ENCODE data around the gene STAB2.
"Not testable (repeated sequence)": the region's sequence is repeated elsewhere in the genome, so short reads cannot be mapped to it uniquely, and the experiment has no call there.

STAB2 gene

DNA sequence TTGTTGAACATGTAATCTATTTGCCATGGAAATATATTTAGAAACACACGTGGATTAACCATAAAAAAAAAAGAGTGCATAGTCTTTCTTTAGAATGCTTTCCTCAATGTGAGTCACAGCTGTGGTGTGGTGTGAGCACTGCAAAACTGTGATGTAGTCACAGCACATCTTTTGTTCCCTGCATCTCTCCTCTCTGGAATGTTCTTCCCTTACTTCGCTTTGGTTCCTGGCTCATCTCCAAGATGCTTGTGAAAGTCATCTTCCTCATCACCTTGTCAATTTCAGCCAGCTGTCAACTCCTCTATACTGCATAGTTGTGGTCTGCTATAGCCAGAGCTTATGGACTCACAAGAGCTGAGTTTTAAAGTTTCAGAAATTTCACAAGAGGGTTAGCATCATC lies 60.2 kb downstream of the STAB2 start:
- DNase-seq (ENCODE audit: low read depth in 2 of 2): no peak

DNA sequence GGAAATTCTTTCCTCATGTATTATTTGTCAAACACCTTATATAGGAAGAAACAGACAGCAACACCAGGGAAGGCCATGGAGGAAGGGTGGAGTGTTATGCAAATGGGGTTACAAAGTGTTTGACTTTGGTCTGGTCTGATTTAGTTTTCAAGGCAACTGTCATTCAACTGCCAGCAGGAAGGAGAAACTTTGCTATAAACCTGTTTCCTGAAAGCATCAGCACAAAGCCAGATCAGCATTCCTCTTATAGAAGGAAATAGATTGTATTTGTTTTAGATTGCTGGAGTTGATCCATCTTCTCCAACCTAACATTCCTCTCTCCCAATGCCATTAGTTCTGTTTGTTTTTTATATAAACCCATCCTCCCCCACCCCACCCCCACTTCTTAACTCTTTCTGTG lies 65.7 kb downstream of the STAB2 start:
- no peak for DNase-seq (ENCODE audit: low read depth in 2 of 2)

DNA sequence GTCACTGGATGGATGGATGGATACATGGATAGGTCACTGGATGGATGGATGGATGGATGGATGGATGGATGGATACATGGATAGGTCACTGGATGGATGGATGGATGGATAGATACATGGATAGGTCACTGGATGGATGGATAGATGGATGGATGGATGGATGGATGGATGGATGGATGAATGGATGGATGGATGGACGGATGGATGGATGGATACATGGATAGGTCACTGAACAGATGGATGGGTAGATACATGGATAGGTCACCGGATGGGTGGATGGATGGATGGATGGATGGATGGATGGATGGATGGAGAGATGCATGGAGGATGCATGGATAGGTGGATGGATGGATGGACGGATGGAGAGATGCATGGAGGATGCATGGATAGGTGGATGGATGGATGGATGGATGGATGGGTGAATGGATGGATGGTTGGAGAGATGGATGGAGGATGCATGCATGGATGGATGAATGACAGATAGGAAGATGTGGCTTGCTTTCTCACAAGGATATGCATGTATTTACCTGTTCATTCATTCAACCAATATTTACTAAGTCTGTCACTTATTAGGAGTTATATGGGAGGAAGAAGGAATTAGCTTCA lies 66.6 kb downstream of the STAB2 start:
- not testable (repeated sequence) for DNase-seq (ENCODE audit: low read depth in 2 of 2)

DNA sequence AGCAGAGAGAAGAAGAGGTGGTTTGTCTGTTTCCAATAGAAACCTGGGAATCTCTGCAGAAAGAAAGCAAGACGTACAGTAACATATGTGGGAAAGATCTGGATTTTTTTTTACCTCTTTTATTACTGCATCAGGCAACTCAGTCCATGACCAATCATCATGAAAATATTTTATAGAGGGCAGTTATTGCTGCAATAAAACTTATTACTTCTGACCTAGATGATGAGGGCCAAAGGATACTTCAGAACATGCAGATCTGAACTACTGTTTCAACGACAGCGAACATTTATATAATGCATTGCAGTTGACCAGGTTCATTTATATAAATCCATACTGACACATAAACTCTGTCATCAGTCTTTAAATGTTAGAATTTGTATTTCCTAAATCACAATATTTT lies 67.7 kb downstream of the STAB2 start:
- DNase-seq (ENCODE audit: low read depth in 2 of 2): no peak

DNA sequence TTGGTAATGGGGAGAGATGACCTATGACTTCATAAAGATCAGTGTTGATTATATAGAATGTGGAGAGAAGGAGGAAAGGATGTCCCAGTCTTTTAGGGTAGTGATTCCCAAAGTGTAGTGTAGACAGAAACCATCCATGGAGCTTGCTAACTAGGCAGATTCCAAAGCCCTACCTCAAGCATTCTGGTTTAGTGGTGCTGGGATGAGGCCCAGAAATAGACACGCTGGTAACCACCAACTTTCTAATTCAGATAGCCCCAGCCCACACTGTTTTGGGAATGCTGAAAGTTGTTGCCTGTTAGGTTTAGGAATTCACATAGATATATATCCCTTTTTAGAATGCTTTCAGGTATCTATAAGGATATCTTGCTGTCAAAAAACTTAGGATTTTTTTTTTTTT lies 69.2 kb downstream of the STAB2 start:
- DNase-seq (ENCODE audit: low read depth in 2 of 2): no peak

DNA sequence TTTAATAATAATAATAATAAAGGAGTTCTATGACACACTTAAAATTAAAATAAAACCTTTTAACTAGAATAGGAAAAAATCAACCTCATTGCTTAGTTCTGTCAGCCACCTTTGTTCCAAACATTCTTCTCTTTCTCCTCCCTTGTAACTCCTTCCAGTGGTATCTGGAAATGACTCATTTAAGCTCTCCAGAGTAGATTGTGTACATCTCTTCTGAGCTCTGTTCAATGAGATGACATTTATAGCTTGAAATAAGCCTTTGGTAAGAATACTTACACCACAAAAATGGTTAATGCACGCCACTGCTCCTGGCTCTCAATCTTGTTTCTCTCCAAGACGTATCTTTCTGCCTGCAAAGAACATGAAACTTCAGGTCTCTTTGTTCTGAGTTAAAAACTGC lies 70.3 kb downstream of the STAB2 start:
- no peak for DNase-seq (ENCODE audit: low read depth in 2 of 2)

DNA sequence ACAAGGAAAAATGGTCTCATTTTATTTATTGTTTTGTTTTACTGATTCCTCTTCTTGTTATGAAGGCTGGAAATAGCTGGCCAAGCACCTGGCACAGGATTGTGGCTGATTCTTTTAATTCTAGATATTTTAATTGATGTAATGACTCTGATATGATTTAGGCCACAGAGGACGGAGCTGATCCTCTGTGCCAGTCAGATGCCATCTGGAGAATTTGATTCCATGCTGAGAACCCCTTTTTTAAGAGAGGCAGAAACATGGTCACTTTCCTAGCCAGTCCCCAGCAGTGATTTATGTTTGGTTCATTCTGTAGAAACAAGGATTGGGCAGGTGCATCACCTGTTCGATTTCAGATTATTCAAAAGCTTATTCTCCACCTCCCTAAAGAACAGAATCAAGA lies 77.6 kb downstream of the STAB2 start:
- no peak for DNase-seq (ENCODE audit: low read depth in 2 of 2)

DNA sequence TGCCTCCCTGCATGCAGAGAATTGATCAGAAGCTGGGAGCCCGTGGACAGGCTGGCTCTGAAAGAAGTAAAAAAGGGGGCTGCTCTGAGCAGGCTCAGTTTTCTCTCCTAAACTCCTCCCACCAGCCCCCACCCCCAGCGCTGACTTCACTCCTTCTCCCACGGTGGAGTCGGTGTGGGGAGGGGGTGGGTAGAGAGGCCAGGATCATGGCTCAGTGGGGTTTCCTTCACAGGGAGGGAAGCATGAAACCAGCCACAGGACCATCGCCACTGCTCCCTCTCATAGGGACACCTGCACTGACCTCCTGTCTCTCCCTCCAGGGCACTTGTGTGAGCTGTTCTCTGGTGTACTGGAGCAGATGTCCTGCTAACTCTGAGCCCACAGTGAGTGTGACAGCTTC lies 78.9 kb downstream of the STAB2 start:
- no peak for DNase-seq (ENCODE audit: low read depth in 2 of 2)

DNA sequence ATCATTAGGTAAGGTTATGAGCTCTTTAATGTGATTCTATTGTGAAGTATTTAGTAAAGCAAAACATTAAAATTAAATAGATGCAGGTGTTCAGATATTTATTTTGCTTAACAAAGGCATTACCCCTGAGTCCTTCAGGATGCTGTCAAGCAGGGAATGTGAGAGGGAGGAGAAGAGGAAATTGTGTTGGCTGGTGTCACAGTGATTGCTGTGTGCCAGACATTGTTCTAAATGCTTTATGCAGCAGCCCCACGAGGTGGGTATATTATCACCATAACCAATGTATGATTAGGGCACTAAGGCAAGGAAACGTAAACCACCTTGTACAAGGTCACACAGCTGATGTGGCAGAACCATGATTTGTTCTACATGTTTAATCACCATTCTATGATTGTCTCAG lies 80.1 kb downstream of the STAB2 start:
- no peak for DNase-seq (ENCODE audit: low read depth in 2 of 2)

DNA sequence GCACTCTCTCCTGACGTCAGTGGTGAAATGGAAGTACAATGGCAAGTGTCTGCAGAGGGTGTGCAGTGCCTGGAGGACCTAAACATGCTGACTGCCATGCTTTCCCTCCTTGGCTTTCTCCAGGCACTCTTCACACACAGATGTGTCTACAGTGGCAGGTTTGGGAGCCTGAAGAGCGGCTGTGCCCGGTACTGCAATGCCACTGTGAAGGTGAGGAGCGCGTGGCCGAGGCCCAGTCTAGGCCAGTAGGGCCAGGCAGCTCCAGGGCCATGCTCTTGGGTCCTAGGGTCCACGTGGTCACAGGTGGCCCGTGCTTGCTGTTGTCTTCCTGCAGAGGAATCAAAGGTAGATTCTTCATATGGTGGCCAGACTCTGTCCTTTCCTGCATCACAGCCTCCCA lies 81.4 kb downstream of the STAB2 start:
- DNase-seq (ENCODE audit: low read depth in 2 of 2): no peak

DNA sequence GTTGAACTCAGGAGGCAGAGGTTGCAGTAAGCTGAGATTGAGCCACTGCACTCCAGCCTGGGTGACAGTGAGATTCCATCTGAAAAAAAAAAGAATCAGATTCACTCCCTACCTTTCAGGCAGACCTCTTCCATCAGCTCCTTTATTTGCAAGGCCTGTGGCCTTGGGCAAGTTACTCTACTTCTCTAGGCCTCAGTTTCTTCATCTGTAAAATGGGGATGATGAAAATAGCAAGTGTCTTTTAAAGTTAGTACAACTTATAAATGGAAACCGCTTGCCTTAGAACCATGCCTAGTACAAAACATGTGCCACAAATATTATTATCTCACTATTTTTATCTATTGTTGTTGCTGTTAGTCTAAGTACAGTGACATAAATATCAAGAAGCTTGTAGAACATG lies 84.3 kb downstream of the STAB2 start:
- DNase-seq (ENCODE audit: low read depth in 2 of 2): no peak

DNA sequence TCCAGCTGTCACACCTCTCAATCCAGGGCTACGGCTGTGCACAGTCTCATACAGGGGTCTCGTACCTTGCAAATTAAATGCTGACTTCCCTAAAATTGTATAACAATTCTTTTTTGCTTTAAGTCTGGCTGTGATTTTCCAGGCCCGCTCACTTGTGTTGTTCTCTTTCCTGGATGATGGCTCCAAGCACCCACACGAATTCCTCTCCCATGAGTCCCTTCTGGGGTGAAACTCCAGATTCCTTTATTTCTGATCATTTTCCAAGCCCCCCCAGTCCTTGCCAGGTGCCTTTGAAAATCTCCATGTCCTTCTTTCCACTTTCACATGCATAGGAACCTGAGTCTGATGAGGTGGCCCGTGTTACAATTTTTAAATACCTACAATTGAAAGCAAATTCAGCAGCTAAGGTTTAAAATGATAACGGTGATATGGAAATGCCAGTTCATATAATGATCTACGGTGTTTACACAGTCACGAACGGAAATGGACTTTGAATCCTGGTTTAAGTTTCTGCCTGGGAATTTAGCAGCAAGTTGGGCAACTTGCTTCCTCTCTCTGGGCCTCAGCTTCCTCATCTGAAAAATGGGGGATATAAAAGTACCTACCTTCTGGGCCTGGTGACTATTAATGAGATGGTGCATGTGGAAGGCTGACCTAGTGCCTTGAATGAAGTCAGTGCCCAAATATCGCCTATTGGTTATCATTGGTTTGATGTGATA lies 85.5 kb downstream of the STAB2 start:
- DNase-seq (ENCODE audit: low read depth in 2 of 2): no peak

DNA sequence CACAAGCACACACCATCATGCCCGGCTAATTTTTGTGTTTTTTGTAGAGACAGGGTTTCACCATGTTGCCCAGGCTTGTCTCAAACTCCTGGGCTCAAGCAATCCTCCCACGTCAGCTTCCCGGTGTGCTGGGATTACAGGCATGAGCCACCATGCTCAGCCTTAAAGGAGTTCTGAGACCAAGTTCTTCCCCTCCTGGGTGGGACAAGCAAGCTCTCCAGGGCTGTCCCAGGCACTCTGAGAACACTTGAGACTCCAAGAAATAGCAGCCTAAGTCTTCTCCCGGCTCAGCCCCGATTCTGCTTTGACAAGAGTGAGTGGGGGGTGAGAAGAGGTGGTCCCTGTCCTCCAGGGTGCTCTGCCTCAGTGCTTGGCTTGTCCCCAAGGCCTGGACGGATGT lies 86.4 kb downstream of the STAB2 start:
- no peak for DNase-seq (ENCODE audit: low read depth in 2 of 2)

DNA sequence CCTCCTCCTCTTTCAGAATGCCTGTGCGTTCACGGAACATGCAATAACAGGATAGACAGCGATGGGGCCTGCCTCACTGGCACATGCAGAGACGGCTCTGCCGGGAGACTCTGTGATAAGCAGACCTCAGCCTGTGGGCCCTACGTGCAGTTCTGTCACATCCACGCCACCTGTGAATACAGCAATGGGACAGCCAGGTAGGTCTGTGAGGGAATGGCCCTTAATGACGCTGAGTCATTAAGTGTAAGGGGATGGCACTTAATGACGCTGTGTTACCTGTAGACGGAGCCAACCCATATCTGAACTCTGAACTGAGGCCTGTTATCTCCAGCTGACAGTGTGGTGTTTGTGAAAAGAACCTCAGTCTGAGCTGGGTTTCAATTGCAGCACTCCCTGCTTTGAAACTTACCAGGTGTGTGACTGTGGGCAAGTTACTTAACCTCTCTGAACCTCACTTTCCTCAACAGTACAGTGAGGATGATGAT lies 86.9 kb downstream of the STAB2 start:
- DNase-seq (ENCODE audit: low read depth in 2 of 2): no peak

DNA sequence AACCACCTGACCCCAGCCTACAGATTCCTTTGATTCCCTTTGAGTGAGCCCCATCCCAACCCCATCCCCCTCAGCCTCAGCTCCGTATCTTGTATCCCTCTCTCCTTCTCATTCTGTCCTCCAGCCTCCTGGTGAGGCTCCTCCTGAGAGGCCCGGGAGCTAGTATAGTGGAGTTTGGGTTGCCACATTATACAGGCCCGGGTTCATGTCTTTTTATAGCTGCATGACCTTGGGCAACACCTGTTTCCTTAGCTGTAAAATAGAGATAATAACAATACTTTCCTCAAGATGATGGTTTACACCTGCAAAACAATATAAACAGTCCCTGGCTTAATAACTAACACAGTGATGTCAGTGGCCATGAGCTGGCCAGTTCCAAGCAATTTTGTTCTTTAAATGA lies 89.8 kb downstream of the STAB2 start:
- no peak for DNase-seq (ENCODE audit: low read depth in 2 of 2)

DNA sequence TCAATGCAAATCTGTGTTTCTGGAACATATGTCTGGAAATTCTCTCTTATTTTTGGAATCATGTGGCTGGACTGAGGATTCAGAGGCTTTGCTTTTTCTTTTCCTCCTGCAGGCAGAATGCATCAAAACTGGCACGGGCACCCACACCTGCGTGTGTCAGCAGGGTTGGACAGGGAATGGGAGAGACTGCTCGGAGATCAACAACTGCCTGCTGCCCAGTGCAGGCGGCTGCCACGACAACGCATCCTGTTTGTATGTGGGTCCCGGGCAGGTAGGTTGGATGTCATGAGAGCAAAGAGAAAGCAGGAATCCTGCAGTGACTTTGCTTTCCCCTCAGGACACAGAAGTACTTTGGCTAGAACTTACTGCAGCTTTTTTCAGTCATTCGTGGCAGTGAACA lies 90.3 kb downstream of the STAB2 start:
- DNase-seq (ENCODE audit: low read depth in 2 of 2): no peak

DNA sequence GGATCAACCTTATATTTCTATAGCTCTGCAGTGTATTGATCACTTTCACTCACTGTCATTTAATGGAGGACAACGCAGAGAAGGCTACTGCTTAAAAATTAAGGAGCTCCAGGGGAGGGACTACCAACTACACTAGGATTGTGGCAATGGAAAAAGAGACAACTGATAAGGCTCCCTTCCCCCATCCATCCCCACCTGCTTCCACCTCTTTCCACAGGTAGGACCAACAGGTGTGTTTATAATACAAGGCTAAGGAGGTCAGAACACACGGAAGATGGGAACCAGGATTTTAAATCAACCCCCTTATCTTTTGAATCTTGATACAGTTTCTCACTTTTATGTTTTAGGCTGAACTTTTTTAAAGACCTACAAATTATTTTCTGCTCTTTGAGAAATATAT lies 90.8 kb downstream of the STAB2 start:
- no peak for DNase-seq (ENCODE audit: low read depth in 2 of 2)

DNA sequence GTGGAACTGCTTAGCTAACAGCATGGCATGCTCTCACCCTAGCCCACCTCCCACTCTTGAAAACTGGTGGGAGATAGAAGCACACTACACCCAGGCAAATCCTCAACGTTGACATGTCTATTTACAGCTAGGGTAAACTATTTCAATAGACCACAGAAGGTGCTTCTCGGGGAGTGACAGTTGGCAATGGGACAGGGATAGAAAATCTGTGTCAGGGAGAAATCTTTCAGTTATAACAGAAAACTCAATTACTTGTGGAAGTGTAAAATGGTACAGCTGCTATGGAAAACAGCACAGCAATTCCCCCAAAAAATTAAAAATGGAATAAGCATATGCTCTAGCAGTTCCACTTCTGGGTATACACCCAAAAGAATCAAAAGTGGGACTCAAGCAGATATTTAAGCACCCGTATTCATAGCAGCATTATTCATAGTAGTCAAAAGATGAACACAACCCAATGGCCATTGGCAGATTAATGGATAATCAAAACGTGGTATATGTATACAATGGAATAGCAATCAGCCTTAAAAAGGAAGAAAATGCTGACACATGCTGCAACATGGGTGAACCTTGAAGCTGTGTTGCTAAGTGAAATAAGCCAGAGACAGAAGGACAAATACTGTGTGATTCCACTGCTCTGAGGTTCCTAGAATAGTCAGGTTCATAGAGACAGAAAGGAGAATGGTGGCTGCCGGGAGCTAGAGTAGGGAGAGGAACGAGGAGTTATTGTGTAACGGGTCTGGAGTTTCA lies 92.5 kb downstream of the STAB2 start:
- DNase-seq (ENCODE audit: low read depth in 2 of 2): no peak

DNA sequence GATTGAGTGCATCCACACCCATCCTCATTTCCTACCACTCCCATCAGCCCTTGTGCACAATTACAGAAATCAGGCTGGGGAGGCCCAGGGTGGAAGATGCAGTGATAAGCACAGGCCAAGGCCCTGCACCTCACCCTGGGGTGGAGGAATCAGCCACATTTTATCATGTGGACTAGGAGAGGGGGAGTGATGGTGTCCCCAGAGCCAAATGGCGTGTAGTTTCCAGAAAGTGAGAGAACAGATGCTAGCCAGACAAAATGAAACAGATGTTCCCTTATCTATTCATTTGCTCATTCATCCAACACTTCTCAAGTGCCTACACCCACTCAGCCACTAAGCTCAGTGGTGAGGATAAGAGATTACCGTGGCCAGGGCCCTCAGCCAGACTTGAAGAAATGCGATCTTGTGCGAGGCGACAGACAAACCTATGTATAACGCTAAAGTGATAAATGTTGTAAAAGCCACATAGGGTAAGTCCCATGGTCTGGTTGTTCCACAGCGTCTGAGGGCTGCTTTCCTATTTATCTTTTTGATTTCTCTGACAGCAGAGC lies 93.6 kb downstream of the STAB2 start:
- DNase-seq (ENCODE audit: low read depth in 2 of 2): no peak

DNA sequence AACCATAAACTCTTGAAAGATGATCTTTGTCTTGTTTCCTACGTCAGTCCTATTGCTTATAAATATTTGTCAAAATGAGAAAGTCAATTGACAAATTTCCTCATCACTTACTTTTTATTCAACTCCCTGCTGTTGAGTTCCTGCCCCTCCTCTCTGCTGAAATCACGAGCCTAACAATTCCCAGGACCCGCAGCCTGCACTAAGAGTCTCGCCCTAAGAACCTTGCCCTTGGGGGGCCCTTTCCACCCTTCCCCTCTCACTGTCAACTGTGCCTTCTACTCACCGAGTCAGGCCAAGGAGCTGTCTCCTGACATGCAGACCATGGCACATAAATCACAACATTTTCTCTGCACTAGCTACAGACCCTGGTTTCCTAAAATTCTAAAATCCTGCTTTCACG lies 99.0 kb downstream of the STAB2 start:
- no peak for DNase-seq (ENCODE audit: low read depth in 2 of 2)

DNA sequence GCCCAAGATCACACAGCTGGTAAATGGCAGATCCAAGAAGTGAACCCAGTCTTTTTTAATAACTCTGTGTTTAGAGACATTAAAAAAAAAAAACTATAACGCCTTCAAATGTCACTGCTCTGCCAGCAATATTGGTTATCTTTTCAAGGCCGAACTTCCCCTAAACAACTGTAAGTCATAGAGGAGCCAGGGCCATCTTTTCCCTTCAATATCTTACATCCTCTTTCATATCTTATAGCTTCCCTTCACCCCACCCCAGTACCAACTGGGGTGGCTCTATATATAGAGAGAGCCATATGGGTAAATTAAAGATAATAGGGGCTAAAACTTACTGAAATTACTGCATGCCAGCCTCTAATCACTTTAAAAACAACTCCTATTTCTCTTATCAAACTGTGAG lies 100.2 kb downstream of the STAB2 start:
- DNase-seq (ENCODE audit: low read depth in 2 of 2): no peak

DNA sequence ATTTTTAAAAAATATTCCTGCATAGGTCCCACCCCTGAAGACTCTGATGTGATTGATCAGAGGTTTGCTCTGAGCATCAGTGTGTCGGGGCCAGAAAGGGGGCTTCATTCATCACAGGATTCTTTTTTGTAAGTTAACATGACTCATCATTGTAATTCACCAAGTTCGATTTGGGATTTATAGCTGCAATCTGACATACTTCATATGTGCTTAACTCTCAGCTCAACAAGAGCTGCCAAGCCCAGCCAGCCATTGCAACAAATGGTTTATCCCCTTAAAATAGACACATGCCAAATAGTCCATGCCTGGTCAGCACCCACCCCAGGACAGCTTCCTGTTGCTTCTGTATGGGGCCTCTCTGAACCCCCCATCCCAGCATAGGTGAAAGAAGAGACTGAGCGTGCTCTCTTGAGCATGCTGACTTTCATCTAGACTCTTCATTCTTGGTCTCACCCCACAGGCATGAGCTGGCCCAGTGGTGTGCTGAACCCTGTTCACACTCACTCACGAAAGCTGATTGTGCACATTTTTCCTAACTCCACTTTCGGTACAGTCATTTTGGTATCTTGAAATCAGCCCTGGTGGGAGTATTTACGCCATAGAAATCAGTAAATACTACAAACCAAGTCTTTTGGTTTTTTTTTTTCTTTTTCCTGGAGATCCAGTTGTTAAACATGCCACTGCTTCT lies 101.4 kb downstream of the STAB2 start:
- DNase-seq (ENCODE audit: low read depth in 2 of 2): no peak

Data from stimulated activated CD8-positive, alpha-beta memory T cell treated with anti-CD3 and anti-CD28 coated beads, Interleukin-7, amount 100 ng/mL, for 4 hours (primary cell).